Measurements from ENCODE around the gene ZNF526.

ZNF526 gene

DNA sequence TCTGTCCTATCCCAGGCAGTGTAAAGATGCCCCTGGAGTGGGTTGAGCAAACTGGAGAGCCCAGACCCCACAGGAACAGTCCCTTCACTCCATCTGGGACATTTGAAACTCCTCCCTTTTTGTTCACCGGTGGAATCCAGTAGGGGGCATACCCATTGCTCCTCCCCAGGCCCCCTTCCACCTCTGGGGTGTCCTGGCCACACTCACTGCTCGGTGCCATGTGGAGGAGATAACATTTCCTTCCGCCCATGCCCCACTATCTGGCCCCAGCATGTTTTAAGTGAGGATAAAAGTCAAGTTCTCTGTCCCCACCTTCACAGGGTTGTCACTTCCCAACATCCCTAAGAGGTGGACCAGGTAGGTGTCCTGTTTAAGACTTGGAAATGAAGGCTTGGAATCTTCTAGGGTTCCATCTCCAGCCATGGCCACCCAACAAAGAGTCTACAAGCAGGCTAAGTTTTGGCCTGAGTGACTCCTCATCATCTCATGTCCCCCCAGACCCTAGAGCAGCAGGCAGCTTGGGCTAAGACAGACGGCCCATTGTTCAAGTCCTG is 9.3 kb downstream of the ZNF526 start:
- H3K27ac ChIP-seq (ENCODE audit: low read depth, low read length): no peak overlapping the region
- no peaks in the 10 kb centered on the region for H3K27me3 ChIP-seq (ENCODE audit: low read length)
- H2AFZ ChIP-seq (ENCODE audit: low read depth, low read length, severe bottlenecking): no peak overlapping the region
- H3K36me3 ChIP-seq (ENCODE audit: low read length): no peaks in the 10 kb centered on the region; the same call in 1 of the 2 replicates
- H3K9me2 ChIP-seq (replicated peaks; ENCODE audit: insufficient read depth, low read length): no peaks in the 10 kb centered on the region
- H3F3A ChIP-seq (ENCODE audit: insufficient read depth): peaks cover 10% of the 10 kb centered on the region; the same call in 1 of the 2 replicates
- no peaks in the 10 kb centered on the region for H3K79me2 ChIP-seq (ENCODE audit: insufficient read depth, low read length)
- no peaks in the 10 kb centered on the region for H3K9me3 ChIP-seq (ENCODE audit: insufficient read depth, low read length)
- H3K9ac ChIP-seq (ENCODE audit: low read length): no peak overlapping the region
- TF ChIP-seq EZH2phosphoT487 (conservative IDR thresholded peaks at IDR 0.05; ENCODE audit: low read length) (no peak), CTCF (IDR thresholded peaks at IDR 0.05; ENCODE audit: insufficient read depth, low read length, poor library complexity, severe bottlenecking) (no peak)
- no peak overlapping the region for H3K4me2 ChIP-seq (ENCODE audit: low read depth, low read length, poor library complexity, severe bottlenecking)
- H3K4me3 ChIP-seq (ENCODE audit: insufficient read depth, low read length, poor library complexity, severe bottlenecking): no peak overlapping the region
- H4K20me1 ChIP-seq (ENCODE audit: low read depth, low read length): 0 out of 2 replicates have a peak, but pooled peaks cover 4% of the 10 kb centered on the region

- Histone ChIP-seq H3F3A (ENCODE audit: insufficient read depth) (peaks cover 10% of the 10 kb centered on the region; the same call in 1 of the 2 replicates), H3K4me3 (ENCODE audit: insufficient read depth, low read length, poor library complexity, severe bottlenecking) (no peak overlapping the region), H4K20me1 (ENCODE audit: low read depth, low read length) (0 out of 2 replicates have a peak, but pooled peaks cover 4% of the 10 kb centered on the region), H3K4me2 (ENCODE audit: low read depth, low read length, poor library complexity, severe bottlenecking) (no peak overlapping the region), H3K9me2 (replicated peaks; ENCODE audit: insufficient read depth, low read length) (no peaks in the 10 kb centered on the region), H3K27me3 (ENCODE audit: low read length) (no peaks in the 10 kb centered on the region), H3K9me3 (ENCODE audit: insufficient read depth, low read length) (no peaks in the 10 kb centered on the region), H3K36me3 (ENCODE audit: low read length) (no peaks in the 10 kb centered on the region; the same call in 1 of the 2 replicates), H3K79me2 (ENCODE audit: insufficient read depth, low read length) (no peaks in the 10 kb centered on the region), H3K9ac (ENCODE audit: low read length) (no peak overlapping the region), H3K27ac (ENCODE audit: low read depth, low read length) (no peak overlapping the region), H2AFZ (ENCODE audit: low read depth, low read length, severe bottlenecking) (no peak overlapping the region)
- TF ChIP-seq CTCF (IDR thresholded peaks at IDR 0.05; ENCODE audit: insufficient read depth, low read length, poor library complexity, severe bottlenecking) (no peak), EZH2phosphoT487 (conservative IDR thresholded peaks at IDR 0.05; ENCODE audit: low read length) (no peak)
These were observed 9.8 kb downstream of the ZNF526 start for GRCh38 chr19:42229855-42230351.

GRCh38 chr19:42230571-42230970 is 10.5 kb downstream of the ZNF526 start:
- Histone ChIP-seq H3K79me2 (ENCODE audit: insufficient read depth, low read length) (no peaks in the 10 kb centered on the region), H3K4me2 (ENCODE audit: low read depth, low read length, poor library complexity, severe bottlenecking) (no peak overlapping the region), H3K36me3 (ENCODE audit: low read length) (no peaks in the 10 kb centered on the region; the same call in 1 of the 2 replicates)

More at GRCh38 chr19:42230571-42230970, 10.5 kb downstream of the ZNF526 start:
- no peak overlapping the region for H3K4me3 ChIP-seq (ENCODE audit: insufficient read depth, low read length, poor library complexity, severe bottlenecking)
- H3K9me3 ChIP-seq (ENCODE audit: insufficient read depth, low read length): no peaks in the 10 kb centered on the region
- peaks cover 10% of the 10 kb centered on the region; the same call in 1 of the 2 replicates for H3F3A ChIP-seq (ENCODE audit: insufficient read depth)
- no peaks in the 10 kb centered on the region for H3K27me3 ChIP-seq (ENCODE audit: low read length)
- H3K9me2 ChIP-seq (replicated peaks; ENCODE audit: insufficient read depth, low read length): no peaks in the 10 kb centered on the region
- H4K20me1 ChIP-seq (ENCODE audit: low read depth, low read length): 0 out of 2 replicates have a peak, but pooled peaks cover 4% of the 10 kb centered on the region
- H2AFZ ChIP-seq (ENCODE audit: low read depth, low read length, severe bottlenecking): no peak overlapping the region
- TF ChIP-seq EZH2phosphoT487 (conservative IDR thresholded peaks at IDR 0.05; ENCODE audit: low read length): no peak
- TF ChIP-seq CTCF (IDR thresholded peaks at IDR 0.05; ENCODE audit: insufficient read depth, low read length, poor library complexity, severe bottlenecking): no peak
- H3K27ac ChIP-seq (ENCODE audit: low read depth, low read length): no peak overlapping the region
- no peak overlapping the region for H3K9ac ChIP-seq (ENCODE audit: low read length)

All from SU-DHL-6 (cell line).